Neural cell (in vitro differentiated cells): ENCODE data around the gene TPRA1. TPM values are rescaled to one million over a fixed set of nuclear protein-coding genes. Genes with fewer than 3 reads are reported as not detected.

Source experiments
- H2AFZ ChIP-seq: fragments of 200-600, 300-800 bp; sonication (generic), shearing (Covaris generic); 2 replicates; pipeline ENCODE4 v1.6.0; 2014; ENCODE audit warnings: low read depth, mild to moderate bottlenecking, antibody characterized with exemption, low read length, moderate library complexity
- H3F3A ChIP-seq: fragments of 200-600 bp; shearing (Covaris generic); 2 replicates; pipeline ENCODE4 v1.6.1; 2016; ENCODE audit warnings: mild to moderate bottlenecking, moderate library complexity, mixed read lengths, antibody characterized with exemption, low read length; ENCODE audit not compliant: insufficient read depth, poor library complexity, severe bottlenecking
- H3K27ac ChIP-seq: fragments of 200-600, 300-800 bp; sonication (generic), shearing (Covaris generic); 2 replicates; pipeline ENCODE4 v1.5.1; 2014; ENCODE audit warnings: mild to moderate bottlenecking, low read length, moderate library complexity
- H3K27me3 ChIP-seq: fragments of 300-800, 200-600 bp; sonication (generic), shearing (Covaris generic); 2 replicates; pipeline ENCODE4 v1.6.0; 2014; ENCODE audit warnings: mild to moderate bottlenecking, low read depth, low read length, moderate library complexity; ENCODE audit not compliant: insufficient read depth
- H3K36me3 ChIP-seq: fragments of 300-800, 200-600 bp; sonication (generic), shearing (Covaris generic); 2 replicates; pipeline ENCODE4 v1.5.1; 2014; ENCODE audit warnings: mild to moderate bottlenecking, antibody characterized with exemption, low read length, moderate library complexity; ENCODE audit not compliant: insufficient read depth
- H3K4me2 ChIP-seq: fragments of 300-800, 200-600 bp; sonication (generic), shearing (Covaris generic); 2 replicates; pipeline ENCODE4 v1.6.0; 2014; ENCODE audit warnings: mild to moderate bottlenecking, low read length
- H3K4me3 ChIP-seq: fragments of 300-800, 200-600 bp; sonication (generic), shearing (Covaris generic); 2 replicates; pipeline ENCODE4 v1.5.1; 2014; ENCODE audit warnings: mild to moderate bottlenecking, low read length, moderate library complexity
- H3K79me2 ChIP-seq: fragments of 200-600 bp; shearing (Covaris generic); replicated peaks from 2 replicates; pipeline ENCODE4 v1.6.0; 2014; ENCODE audit warnings: mild to moderate bottlenecking, low read length, moderate library complexity; ENCODE audit not compliant: insufficient read depth
- H3K9ac ChIP-seq: fragments of 300-800, 200-600 bp; sonication (generic), shearing (Covaris generic); 2 replicates; pipeline ENCODE4 v1.6.1; 2016; ENCODE audit warnings: mild to moderate bottlenecking, low read length, mixed read lengths
- H3K9me2 ChIP-seq: fragments of 200-600 bp; shearing (Covaris generic); 2 replicates; pipeline ENCODE4 v1.6.1; 2016; ENCODE audit warnings: mild to moderate bottlenecking, low read length, mixed read lengths; ENCODE audit not compliant: insufficient read depth
- H3K9me3 ChIP-seq: fragments of 200-600, 300-800 bp; sonication (generic), shearing (Covaris generic); 2 replicates; pipeline ENCODE4 v1.6.1; 2016; ENCODE audit warnings: mild to moderate bottlenecking, mixed run types, low read length, moderate library complexity, mixed read lengths
- H4K20me1 ChIP-seq: fragments of 200-600 bp; shearing (Covaris generic); 2 replicates; pipeline ENCODE4 v1.6.1; 2016; ENCODE audit warnings: mild to moderate bottlenecking, mixed run types; ENCODE audit not compliant: insufficient read depth
- EP300 ChIP-seq: fragments of 450-650 bp; conservative IDR thresholded peaks from 2 replicates; pipeline ENCODE4 v1.6.1; 2014; ENCODE audit warnings: antibody characterized with exemption, mild to moderate bottlenecking, moderate library complexity; ENCODE audit not compliant: poor library complexity, severe bottlenecking
- EZH2 ChIP-seq: fragments of 200-600, 300-800 bp; shearing (Covaris generic), sonication (generic); IDR thresholded peaks from 2 replicates; pipeline ENCODE4 v1.6.1; 2014; ENCODE audit warnings: antibody characterized with exemption, low read length, borderline replicate concordance, mild to moderate bottlenecking; ENCODE audit not compliant: insufficient read depth, poor library complexity, severe bottlenecking
- MXI1 ChIP-seq: fragments of 450-650 bp; conservative IDR thresholded peaks from 2 replicates; pipeline ENCODE4 v1.6.1; 2014; ENCODE audit warnings: antibody characterized with exemption, mild to moderate bottlenecking; ENCODE audit not compliant: poor library complexity, severe bottlenecking
- POLR2AphosphoS5 ChIP-seq: IDR thresholded peaks from 2 replicates; pipeline ENCODE4 v1.6.1; 2012
- RAD21 ChIP-seq: fragments of 450-650 bp; conservative IDR thresholded peaks from 2 replicates; pipeline ENCODE4 v1.6.1; 2014; ENCODE audit warnings: antibody characterized with exemption, mild to moderate bottlenecking, moderate library complexity
- SMC3 ChIP-seq: fragments of 450-650 bp; conservative IDR thresholded peaks from 2 replicates; pipeline ENCODE4 v1.6.1; 2014; ENCODE audit warnings: antibody characterized with exemption, mild to moderate bottlenecking, moderate library complexity; ENCODE audit not compliant: poor library complexity
- TAF1 ChIP-seq: IDR thresholded peaks from 2 replicates; pipeline ENCODE4 v1.6.1; 2012; ENCODE audit warnings: low read depth
- polyA plus RNA-seq: library from polyadenylated mRNA; depleted of rRNA; stranded (reverse); fragments of >200 nt; gene quantifications from 2 replicates; pipeline ENCODE4 v1.2.3, GENCODE V29; 2014
- TF ChIP-seq, protein P1 (sequence below): IDR thresholded peaks from 2 replicates; pipeline ENCODE4 v1.6.1; 2012; ENCODE audit warnings: borderline replicate concordance
- TF ChIP-seq, protein P2 (sequence below): fragments of 450-650 bp; IDR thresholded peaks from 2 replicates; pipeline ENCODE4 v1.5.1; 2014; ENCODE audit warnings: antibody characterized with exemption, mild to moderate bottlenecking, moderate library complexity; ENCODE audit not compliant: poor library complexity, severe bottlenecking

TPRA1 gene
- polyA plus RNA-seq, 1 donor from 2014 or later = 26.5 TPM

DNA sequence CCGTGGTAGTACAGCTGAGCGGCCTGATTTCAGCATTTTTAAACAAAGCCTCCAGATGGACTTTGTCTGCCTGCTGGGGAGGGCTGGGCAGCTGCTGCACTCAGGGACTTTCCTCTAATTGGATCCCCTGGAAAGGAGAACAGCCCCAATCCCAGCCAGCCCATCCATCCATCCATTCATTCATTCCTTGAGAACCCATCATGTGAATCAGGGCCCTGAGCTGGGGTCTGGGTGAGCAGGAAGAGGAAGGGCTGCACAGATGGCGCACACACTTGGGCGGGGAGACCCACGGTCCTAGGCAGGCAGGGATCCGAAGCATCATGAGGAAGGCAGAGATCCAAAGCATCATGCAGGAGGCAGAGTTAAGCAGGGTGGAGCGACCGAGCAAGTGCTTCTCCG is 45.7 kb downstream of the TPRA1 start:
- H3K4me2 ChIP-seq = no peak overlapping the region
- TF ChIP-seq, protein P1, sequence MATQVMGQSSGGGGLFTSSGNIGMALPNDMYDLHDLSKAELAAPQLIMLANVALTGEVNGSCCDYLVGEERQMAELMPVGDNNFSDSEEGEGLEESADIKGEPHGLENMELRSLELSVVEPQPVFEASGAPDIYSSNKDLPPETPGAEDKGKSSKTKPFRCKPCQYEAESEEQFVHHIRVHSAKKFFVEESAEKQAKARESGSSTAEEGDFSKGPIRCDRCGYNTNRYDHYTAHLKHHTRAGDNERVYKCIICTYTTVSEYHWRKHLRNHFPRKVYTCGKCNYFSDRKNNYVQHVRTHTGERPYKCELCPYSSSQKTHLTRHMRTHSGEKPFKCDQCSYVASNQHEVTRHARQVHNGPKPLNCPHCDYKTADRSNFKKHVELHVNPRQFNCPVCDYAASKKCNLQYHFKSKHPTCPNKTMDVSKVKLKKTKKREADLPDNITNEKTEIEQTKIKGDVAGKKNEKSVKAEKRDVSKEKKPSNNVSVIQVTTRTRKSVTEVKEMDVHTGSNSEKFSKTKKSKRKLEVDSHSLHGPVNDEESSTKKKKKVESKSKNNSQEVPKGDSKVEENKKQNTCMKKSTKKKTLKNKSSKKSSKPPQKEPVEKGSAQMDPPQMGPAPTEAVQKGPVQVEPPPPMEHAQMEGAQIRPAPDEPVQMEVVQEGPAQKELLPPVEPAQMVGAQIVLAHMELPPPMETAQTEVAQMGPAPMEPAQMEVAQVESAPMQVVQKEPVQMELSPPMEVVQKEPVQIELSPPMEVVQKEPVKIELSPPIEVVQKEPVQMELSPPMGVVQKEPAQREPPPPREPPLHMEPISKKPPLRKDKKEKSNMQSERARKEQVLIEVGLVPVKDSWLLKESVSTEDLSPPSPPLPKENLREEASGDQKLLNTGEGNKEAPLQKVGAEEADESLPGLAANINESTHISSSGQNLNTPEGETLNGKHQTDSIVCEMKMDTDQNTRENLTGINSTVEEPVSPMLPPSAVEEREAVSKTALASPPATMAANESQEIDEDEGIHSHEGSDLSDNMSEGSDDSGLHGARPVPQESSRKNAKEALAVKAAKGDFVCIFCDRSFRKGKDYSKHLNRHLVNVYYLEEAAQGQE = no peak
- TF ChIP-seq SMC3 = no peak
- no peak for TF ChIP-seq RAD21
- TF ChIP-seq EZH2 = no peak
- TF ChIP-seq POLR2AphosphoS5 = no peak
- TF ChIP-seq, protein P2, sequence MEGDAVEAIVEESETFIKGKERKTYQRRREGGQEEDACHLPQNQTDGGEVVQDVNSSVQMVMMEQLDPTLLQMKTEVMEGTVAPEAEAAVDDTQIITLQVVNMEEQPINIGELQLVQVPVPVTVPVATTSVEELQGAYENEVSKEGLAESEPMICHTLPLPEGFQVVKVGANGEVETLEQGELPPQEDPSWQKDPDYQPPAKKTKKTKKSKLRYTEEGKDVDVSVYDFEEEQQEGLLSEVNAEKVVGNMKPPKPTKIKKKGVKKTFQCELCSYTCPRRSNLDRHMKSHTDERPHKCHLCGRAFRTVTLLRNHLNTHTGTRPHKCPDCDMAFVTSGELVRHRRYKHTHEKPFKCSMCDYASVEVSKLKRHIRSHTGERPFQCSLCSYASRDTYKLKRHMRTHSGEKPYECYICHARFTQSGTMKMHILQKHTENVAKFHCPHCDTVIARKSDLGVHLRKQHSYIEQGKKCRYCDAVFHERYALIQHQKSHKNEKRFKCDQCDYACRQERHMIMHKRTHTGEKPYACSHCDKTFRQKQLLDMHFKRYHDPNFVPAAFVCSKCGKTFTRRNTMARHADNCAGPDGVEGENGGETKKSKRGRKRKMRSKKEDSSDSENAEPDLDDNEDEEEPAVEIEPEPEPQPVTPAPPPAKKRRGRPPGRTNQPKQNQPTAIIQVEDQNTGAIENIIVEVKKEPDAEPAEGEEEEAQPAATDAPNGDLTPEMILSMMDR = no peak
- TF ChIP-seq EP300 = no peak
- no peak for TF ChIP-seq TAF1
- no peak for TF ChIP-seq MXI1
- H4K20me1 ChIP-seq = no peaks in the 10 kb centered on the region
- H3K9me3 ChIP-seq = no peaks in the 10 kb centered on the region
- H2AFZ ChIP-seq = no peak overlapping the region
- no peaks in the 10 kb centered on the region for H3K79me2 ChIP-seq
- H3K27ac ChIP-seq = no peak overlapping the region
- H3K36me3 ChIP-seq = no peaks in the 10 kb centered on the region
- H3K4me3 ChIP-seq = no peak overlapping the region
- no peaks in the 10 kb centered on the region for H3K9me2 ChIP-seq
- peak overlapping the region; percentile 26 for H3K9ac ChIP-seq
- H3K27me3 ChIP-seq = no peaks in the 10 kb centered on the region
- no peaks in the 10 kb centered on the region for H3F3A ChIP-seq

DNA sequence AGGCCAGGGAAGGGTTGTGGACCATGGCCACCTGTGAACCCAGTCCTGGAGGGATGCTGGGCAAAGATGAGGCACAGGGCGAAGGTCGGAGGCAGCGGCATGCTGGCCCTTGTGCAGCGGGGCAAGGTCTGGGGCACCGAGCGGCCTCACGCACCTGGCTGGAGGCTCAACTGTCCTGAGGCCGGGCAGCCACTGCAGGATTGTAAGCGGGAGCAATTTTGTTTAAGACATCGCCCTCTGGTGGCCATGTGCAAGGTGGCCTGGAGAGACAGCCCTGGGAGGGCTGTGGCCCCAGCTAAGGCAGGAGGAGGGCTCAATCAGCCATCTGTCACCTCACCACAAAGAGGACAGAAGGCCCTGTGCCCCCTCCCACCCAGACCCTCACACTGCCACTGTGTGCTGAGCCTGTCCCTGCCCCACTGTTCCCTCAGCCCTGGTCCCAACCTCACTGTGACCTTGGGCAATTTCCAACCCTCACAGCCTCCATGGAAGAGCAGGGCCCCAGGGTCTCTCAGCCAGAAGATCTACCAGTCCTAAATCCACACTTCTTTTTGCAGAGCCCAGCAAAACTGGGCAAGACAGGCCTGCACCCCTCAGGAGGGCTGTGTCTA is 46.2 kb downstream of the TPRA1 start:
- TF ChIP-seq SMC3 = peak; percentile 89
- TF ChIP-seq, protein P2 = peak; percentile 80
- no peak for TF ChIP-seq TAF1
- TF ChIP-seq, protein P1 = no peak
- TF ChIP-seq RAD21 = peak; percentile 81

More for the DNA sequence above, 46.2 kb downstream of the TPRA1 start:
- Histone ChIP-seq H3K4me2 (no peak overlapping the region), H3K36me3 (no peaks in the 10 kb centered on the region), H3K9me3 (no peaks in the 10 kb centered on the region), H2AFZ (no peak overlapping the region), H4K20me1 (no peaks in the 10 kb centered on the region), H3K4me3 (no peak overlapping the region), H3F3A (no peaks in the 10 kb centered on the region), H3K9me2 (no peaks in the 10 kb centered on the region), H3K27me3 (no peaks in the 10 kb centered on the region), H3K27ac (no peak overlapping the region), H3K79me2 (no peaks in the 10 kb centered on the region), H3K9ac (no peak overlapping the region)
